IPS-NIHi7 (cell line): ENCODE results near the gene TMEM175.

Source experiments
- DNase-seq: peaks from one replicate; pipeline ENCODE4 v3.0.0; 2012; ENCODE audit warnings: mixed read lengths; ENCODE audit errors: extremely low spot score

TMEM175 gene, protein sequence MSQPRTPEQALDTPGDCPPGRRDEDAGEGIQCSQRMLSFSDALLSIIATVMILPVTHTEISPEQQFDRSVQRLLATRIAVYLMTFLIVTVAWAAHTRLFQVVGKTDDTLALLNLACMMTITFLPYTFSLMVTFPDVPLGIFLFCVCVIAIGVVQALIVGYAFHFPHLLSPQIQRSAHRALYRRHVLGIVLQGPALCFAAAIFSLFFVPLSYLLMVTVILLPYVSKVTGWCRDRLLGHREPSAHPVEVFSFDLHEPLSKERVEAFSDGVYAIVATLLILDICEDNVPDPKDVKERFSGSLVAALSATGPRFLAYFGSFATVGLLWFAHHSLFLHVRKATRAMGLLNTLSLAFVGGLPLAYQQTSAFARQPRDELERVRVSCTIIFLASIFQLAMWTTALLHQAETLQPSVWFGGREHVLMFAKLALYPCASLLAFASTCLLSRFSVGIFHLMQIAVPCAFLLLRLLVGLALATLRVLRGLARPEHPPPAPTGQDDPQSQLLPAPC

DNA sequence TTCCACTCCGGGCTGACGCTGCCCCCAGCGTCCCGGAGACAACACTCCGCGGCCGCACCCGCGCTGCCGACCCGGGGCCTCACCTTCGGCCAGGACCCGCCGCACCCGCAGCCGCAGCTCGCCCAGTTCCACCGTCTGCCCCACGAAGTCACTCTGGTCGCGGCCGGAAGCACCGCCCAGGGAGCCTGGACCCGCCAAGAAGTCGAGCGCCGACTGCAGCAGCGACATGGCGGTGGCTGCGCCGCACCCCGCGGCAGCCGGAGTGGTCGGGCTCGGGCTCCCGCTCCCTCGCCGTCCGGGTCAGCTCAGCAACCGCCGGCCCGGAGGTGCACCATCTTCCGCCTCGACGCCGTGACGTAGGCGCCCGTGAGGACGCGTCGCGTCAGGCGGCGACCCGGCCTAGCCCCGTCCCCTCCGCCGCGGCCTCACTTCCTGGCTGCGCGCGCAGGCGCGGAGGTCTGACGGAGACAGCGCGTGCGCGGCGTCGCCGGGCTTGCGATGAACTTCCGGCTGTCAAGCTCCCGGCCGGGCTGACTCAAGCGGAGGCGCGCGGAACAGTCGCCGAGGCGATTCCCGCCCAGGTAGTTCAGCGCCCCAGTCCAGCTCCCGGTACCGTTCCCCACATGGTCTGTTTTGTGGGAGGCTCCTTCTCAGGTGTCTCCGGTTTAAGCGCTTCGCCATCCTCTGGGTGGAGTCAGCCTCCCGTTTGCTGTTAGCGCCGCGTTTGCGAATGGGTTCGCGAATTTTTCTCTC, at the start of gene TMEM175, which contains the start of gene GAK:
TSS of gene TMEM175 (plus strand) at position 501 of the 753 bp plus-strand sequence. CDS start 15,280 bp downstream, outside the sequence.
TSS of gene GAK (minus strand) at position 357 of the 753 bp plus-strand sequence. CDS start at position 228, 129 bp downstream.
- peak; percentile 100 for DNase-seq

DNA sequence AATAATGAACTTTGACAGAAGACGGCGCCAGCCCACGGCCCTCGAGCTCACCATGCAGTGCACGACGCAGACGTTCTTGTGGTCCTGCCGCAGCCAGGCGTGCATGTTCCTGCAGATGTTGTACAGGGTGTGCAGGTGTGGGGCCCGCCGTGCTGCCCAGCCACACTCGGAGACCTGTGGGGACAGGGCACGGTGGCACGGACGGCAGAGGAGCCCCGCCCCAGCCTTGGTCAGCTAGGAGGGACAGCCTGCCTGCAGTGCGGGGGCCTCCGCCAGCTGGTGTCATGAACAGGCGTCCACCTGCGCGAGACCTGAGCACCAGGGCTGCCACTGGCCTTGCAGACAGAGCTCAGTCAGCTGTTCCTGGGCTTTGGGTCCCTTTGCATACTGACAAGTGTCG, 49.6 kb upstream of the TMEM175 start:
- no peak for DNase-seq

DNA sequence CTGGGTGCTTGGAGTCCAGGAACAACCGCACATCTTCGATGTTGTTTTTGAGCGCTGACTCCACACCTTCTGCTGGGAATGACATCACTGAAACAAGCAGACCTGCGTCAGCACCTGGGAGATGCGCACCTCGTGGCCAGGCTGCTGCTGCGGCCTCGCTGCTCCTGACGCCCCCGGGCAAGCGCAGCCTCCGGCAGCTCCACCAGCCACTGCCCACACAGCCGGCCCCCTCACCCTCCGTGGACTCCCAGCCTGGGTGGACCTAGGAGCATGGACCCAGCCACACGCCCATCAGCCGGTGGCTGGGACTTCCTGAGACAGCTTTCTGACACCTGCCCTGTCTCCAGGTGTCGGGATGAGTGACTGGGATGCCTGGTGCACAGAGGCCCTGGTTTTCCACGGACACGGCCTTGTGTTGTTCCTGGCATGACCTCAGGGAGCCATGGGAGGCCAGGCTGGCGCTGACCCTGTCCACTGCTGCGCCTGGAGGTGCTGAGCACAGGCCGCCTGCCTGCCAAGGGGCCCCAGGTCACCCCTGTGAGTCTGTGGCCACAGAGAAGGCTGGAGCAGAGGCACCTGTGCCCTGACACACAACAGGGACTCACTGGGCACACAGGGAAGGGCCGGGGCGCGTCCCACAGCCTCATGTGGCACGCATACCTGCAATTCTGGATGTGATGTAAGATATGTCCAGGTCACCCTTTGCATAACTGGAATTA, 48.7 kb upstream of the TMEM175 start:
- no peak for DNase-seq

DNA sequence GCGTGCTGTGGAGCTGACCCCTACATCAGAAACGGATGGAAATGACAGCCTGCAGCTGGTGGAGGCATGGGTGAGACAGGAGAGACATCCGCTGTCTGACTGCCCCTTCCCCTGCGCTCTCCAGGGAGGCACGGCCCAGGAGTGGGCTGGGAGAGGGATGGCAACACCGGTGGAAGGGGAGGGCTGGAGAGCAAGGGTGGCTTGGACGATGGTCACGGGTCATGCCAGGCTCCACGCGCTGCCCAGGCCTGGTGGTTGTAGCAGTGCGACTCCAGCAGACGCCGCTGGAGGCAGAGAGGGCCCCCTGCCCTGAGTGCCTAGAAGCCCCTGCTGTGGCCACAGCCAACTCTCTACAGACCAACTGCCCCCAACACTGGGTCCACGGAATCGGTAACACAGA, 48.0 kb upstream of the TMEM175 start:
- DNase-seq: no peak

DNA sequence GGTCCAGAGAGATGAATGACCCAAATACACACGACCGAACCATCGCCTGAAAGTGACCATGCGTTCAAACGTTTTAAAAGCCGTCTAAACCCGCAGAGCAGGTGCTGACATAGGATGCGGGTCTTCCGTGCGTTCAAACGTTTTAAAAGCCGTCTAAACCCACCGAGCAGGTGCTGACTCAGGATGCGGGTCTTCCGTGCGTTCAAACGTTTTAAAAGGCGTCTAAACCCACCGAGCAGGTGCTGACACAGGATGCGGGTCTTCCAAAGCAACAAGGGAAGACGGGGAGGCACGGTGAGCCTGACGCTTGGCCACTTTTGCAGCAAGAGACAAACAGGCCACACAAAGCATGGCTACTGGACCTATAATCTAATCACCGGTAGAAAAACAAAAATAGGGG, 47.4 kb upstream of the TMEM175 start:
- DNase-seq: no peak

DNA sequence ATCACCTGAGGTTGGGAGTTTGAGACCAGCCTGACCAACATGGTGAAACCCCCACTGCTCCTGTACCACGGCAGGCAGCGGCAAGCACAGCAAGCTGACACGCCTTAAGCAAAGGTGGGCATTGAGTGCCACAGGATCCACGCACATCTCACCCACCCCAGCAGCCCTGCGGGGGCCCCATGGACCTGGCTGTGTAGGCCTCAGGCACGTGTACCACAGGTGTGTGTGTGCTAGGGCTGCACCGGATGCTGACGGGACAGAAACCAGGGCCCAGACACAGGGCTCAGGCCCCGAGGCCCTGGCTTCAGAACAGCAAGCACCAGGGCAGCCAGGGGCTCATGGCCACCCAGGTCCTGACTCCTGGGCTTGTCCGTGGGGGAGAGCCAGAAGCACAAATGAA, 46.9 kb upstream of the TMEM175 start:
- DNase-seq: no peak

DNA sequence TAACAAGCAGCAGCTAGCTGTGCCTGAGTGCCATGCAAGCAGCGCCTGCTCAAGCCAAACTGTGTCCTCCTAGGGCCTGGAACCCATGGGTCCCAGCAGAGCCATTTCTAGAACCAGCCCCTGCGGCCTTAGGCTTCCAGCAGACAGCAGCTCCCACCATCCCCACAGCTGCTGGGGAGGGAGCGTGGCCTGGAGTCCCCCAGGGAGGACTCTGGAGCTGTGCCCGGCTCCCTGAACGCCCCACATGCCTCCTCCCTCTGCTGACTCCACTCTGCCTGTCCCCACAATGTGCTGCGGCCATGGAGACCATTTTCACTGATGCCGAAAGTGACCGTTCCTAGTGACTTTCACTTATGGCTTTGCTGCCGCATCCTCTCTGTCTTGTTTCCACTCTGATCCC, 46.0 kb upstream of the TMEM175 start:
- no peak for DNase-seq

DNA sequence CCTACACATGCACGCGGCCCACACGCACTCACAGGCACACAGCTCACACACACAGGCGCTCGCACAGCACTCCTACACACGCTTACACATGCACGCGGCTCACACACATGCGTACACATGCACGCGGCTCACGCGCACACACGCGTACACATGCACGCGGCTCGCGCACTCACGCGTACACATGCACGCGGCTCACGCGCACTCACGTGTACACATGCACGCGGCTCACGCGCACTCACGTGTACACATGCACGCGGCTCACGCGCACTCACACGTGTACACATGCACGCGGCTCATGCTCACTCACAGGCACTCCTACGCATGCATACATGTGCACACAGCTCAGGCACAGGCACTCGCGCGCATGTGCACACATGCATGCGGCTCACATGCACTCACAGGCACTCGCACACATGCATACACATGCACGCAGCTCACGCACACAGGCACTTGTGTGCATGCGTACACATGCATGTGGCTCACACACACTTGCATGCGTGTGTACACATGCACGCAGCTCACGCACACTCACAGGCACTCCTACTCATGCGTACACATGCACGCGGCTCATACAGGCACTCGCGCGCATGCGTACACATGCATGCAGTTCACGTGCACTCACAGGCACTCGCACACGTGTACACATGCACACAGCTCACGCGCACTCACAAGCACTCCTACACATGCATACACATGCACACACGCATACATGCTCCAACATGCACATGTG, 45.1 kb upstream of the TMEM175 start:
- no peak for DNase-seq

DNA sequence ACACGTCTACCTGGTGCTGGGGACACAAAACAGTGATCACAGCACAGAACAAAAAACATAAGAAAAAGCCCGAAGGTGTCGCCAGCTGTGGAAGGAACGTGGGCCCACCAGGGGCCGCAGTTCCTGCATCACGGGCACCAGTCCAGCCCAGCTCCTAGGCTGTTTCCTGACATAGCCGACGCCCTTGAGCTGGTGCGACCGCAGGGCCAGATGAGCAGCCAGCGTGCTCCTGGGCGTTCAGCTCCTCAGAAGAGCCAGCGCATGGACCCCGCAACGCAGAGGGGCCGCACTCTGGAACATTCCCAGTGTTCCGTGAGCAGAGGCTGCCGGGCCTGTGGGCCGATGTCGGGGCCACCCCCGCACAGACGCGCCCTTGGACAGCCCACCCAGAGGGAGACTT, 44.2 kb upstream of the TMEM175 start:
- DNase-seq: no peak

DNA sequence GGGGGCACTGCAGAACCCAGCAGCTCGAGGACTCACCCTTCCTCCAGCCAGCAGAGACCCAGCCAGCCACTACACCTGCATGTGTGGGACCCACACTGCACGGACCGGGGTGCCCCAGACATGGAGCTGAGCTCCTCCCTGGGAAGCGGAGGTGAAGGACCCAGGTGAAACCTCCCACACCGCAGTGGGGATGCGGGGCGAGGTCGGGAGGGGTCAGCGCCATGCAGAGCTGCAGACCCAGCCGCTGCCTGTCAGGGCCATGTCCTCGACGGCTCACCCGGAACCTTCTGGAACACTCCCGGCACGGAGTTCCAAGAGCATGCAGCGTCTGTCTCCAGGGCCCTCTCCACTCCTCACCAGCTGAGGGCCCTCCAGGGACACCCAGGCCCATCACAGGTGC, 42.7 kb upstream of the TMEM175 start:
- DNase-seq: no peak

DNA sequence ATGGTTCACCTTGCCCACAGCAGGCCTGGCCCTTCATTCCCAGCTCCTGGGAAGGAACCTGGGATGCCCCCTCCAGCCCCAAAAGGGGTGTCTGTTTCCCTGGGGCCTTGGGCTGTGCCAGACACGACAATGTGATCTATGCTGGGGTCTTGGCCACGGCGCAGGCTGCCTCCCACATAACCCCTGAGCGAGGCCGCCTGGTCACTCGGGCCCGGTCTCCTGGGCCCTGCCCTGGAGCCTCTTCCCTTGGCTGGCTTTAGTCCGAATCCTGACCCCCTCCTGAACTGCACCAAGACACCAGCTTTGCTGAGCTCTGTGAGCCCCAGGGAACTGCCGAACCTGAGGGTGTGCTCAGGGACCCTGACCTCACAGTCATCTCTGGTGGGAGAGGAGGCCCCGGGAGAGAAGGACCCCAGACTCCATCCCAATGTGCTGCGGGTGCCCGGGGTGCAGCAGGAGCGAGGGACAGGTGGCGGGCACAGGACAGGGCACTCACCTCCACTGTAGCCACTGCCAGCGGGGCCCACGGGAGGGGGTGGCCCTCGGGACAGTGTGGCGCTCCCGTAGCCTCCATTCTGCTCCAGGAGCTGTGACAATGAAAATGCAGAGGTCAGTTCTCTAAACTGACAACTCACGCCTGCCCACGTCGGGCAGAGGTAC, 42.1 kb upstream of the TMEM175 start:
- no peak for DNase-seq

DNA sequence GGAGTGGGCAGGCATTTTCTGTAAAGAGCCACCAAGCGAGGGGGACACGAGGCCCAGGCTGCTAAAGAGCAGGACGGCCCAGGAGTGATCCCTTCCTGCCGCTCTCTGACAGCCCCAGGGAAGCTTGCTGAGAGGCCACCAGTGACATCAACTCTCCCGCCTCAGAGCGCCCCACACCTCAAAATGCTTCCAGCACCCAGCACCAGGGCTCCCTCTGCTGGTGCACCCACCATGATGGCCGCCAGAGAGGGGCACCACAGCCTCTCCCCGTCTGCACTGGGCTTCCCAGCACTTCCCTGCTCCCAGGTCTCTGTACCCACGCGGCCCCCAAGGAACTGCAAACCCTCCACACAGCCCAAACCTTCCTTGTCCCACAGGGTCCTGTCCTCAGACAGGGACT, 40.5 kb upstream of the TMEM175 start:
- peak; percentile 78 for DNase-seq

DNA sequence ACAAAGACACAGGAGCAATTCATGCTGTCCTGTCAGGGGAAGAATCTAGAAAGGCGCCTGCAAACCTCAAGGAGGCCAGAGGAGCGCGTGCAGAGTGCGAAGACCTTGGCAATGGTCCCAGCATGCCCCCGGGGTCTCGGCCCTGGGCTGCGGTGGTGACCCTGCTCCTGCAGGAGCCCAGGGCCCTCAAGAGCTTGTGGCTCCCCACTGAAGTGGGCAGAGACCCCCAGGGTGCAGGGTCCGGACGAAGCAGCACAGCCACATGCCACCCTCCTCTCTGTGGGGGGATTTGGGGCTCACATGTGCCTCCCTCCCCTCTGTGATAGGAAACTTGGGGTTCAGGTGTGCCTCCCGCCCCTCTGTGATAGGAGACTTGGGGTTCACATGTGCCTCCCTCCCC, 39.5 kb upstream of the TMEM175 start:
- no peak for DNase-seq

DNA sequence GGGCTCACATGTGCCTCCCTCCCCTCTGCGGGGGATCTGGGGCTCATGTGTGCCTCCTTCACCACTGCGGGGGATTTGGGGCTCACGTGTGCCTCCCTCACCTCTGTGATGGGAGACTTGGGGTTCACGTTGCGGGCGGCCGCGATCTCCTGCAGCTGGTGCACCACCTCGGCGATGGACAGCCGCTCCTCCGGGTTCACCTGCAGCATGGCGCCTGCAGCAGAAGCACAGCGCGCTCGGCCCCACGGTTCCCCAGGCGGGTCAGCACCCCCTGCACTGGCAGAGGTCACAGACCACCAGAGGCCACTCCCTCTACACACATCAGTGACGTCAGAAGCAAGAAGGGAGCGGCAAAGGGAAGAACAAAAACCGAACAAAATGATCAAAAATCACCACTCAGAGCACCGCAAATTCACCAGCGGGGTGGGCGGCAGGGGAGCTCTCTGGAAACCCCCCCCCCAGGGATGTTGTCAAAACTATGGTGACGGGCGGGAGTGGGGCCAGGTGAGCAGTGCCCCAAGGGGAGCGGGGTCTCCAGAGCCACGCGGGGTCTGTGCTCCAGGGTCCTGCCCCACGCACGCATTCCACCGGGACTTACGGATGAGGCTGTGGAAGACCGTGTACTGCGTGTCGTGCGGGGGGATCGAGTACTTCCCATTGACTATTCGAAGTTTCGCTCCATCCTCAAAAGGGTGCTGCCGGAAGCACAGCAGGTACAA, 38.8 kb upstream of the TMEM175 start:
- no peak for DNase-seq

DNA sequence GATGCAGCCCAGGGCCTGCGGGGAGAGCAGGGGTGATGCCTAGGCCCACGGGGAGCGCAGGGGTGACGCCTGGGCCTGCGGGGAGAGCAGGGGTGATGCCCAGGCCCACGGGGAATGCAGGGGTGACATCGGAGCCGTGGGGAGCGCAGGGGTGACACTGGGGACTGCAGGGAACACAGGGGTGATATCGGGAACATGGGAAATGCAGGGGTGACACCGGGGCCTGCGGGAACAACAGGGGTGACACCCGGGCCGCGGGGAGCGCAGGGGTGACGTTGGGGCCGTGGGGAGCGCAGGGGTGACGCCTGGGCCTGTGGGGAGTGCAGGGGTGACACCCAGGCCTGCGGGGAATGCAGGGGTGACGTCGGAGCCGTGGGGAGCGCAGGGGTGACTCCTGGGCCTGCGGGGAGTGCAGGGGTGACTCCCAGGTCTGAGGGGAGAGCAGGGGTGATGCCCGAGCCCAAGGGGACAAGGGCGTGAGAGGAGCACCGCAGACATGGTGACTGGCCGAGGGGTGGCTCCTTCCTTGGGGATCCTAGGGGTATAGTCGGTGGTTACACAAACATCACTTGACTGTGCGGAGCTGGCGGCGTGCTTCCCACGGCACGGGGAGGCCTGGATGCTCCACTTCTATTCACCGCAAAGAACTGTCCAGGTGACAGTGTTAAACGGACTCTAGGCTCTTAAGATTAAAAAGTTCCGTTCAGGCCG, 38.1 kb upstream of the TMEM175 start:
- DNase-seq: no peak

DNA sequence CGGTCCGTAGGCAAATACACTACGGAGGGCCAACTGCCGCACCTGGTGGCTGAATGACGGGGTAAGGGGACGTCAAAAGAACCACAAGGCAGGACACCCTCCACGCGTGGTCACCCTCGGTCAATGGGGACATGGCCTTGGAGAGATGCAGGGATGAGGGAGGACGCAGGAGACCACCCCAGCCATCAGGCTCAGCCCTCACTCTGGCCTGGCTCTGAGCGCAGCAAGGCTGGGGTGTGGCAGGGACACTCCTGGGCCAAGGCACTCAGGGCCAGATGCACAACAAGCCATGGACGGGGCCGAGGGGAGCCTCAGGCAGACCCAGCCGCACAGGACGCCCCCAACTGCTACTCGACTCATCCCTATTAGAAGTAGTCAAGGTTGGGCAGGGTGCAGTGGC, 36.7 kb upstream of the TMEM175 start:
- DNase-seq: no peak

DNA sequence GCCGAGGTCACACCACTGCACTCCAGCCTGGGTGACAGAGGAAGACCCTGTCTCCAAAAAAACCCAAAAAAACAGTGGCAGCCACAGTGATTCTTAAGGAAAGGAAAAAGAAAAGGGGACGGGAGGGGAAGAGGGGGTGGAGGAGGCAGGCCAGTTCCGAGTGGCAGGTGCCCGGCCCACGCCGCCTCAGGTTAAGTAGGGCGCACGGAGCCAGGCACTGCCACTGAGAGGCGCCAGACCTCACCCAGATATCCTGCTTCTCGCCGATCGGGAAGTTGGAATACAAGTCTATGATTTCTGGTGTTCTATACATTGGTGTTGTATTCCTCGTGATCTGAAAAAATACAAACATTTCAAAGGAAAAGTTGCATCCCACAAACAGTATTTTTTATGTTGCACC, 36.0 kb upstream of the TMEM175 start:
- DNase-seq: no peak

DNA sequence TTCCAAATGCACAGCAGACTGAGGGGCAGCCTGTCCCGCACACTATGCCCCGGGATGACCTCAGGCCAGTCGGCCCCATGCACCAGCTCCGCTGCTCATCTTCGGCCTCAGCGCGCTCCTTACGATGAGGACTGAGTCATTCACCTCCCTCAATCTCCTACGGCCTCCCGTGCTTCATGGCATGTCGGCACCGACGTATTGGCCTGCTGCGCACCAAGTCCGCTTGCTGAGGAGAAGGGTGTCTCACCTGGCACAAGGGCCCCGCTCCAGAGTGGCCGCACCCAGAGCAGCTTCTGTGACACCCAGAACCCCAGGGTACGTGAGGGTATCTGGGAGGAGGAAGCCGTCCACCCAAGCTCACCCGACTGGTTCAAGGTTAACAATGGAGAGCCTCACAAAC, 35.6 kb upstream of the TMEM175 start:
- no peak for DNase-seq

DNA sequence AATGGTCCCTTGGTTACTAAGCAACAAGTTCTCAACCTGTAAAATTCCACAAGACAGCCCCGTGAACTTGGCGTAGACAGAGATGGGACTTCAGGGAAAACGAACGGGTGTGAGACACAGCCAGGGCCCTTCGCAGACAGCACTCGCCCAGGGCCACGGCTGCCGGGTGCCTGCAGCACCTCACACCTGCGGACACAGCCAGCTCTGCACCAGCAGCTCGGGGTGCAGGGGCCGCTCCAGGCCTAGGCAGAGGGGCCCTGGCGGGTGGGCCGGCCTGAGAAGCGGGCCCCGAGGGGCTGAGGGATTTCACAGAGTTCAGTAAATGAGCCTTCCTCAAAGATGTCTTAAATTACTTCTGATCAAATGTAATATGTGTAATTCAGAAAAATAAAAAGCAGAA, 34.1 kb upstream of the TMEM175 start:
- no peak for DNase-seq
